BE2C (cell line): ENCODE results near the gene PAX5.

Experiments used
- DNase-seq: peaks from one replicate; pipeline ENCODE4 v3.0.0-alpha.2; 2020
- H3K27me3 ChIP-seq: fragments of 250-450 bp; sonication (Bioruptor Pico); 2 replicates; pipeline ENCODE4 v1.5.1; 2020; ENCODE audit warnings: mild to moderate bottlenecking
- H3K36me3 ChIP-seq: fragments of 250-450 bp; sonication (Bioruptor Pico); 2 replicates; pipeline ENCODE4 v1.5.1; 2020; ENCODE audit warnings: mild to moderate bottlenecking
- H3K4me1 ChIP-seq: fragments of 250-450 bp; sonication (Bioruptor Pico); 2 replicates; pipeline ENCODE4 v1.5.1; 2020
- H3K4me3 ChIP-seq: 2 replicates; pipeline ENCODE4 v1.5.1; 2011; ENCODE audit warnings: low read depth, low read length
- H3K9me3 ChIP-seq: fragments of 250-450 bp; sonication (Bioruptor Pico); 2 replicates; pipeline ENCODE4 v1.5.1; 2020
- CTCF ChIP-seq: IDR thresholded peaks from 2 replicates; pipeline ENCODE4 v1.5.1; 2012; ENCODE audit warnings: mild to moderate bottlenecking, low read depth, low read length

The PAX5 gene

GRCh38 chr9:36896296-36896695 is 137.8 kb downstream of the PAX5 start:
- no peak for DNase-seq
- H3K9me3 ChIP-seq = no peaks in the 10 kb centered on the region
- no peak overlapping the region for H3K4me3 ChIP-seq
- peaks cover 11% of the 10 kb centered on the region; the same call in 1 of the 2 replicates for H3K36me3 ChIP-seq
- H3K27me3 ChIP-seq = no peaks in the 10 kb centered on the region
- peaks cover 11% of the 10 kb centered on the region for H3K4me1 ChIP-seq
- no peak for TF ChIP-seq CTCF

- no peaks in the 10 kb centered on the region for H3K27me3 ChIP-seq
- peaks cover 10% of the 10 kb centered on the region; the same call in 1 of the 2 replicates for H3K36me3 ChIP-seq
- H3K9me3 ChIP-seq = no peaks in the 10 kb centered on the region
- peaks cover 11% of the 10 kb centered on the region for H3K4me1 ChIP-seq
- DNase-seq = no peak
- H3K4me3 ChIP-seq = no peak overlapping the region
- no peak for TF ChIP-seq CTCF
These were observed 138.3 kb downstream of the PAX5 start for GRCh38 chr9:36895744-36896260.

- Histone ChIP-seq H3K4me1 (peaks cover 15% of the 10 kb centered on the region), H3K9me3 (no peaks in the 10 kb centered on the region), H3K27me3 (no peaks in the 10 kb centered on the region), H3K36me3 (no peaks in the 10 kb centered on the region), H3K4me3 (no peak overlapping the region)
- no peak for TF ChIP-seq CTCF
- no peak for DNase-seq
These were observed 139.3 kb downstream of the PAX5 start for GRCh38 chr9:36894695-36895310.

GRCh38 chr9:36893911-36894310 is 140.2 kb downstream of the PAX5 start:
- H3K4me3 ChIP-seq = no peak overlapping the region
- TF ChIP-seq CTCF = no peak
- no peaks in the 10 kb centered on the region; the same call in 1 of the 2 replicates for H3K36me3 ChIP-seq
- DNase-seq = no peak
- no peaks in the 10 kb centered on the region for H3K27me3 ChIP-seq
- peaks cover 15% of the 10 kb centered on the region for H3K4me1 ChIP-seq
- no peaks in the 10 kb centered on the region for H3K9me3 ChIP-seq

- no peaks in the 10 kb centered on the region; the same call in 1 of the 2 replicates for H3K36me3 ChIP-seq
- no peaks in the 10 kb centered on the region for H3K27me3 ChIP-seq
- no peak for DNase-seq
- no peak for TF ChIP-seq CTCF
- H3K9me3 ChIP-seq = no peaks in the 10 kb centered on the region
- H3K4me3 ChIP-seq = no peak overlapping the region
- H3K4me1 ChIP-seq = peaks cover 15% of the 10 kb centered on the region
These were observed 140.9 kb downstream of the PAX5 start for GRCh38 chr9:36893184-36893583.

- Histone ChIP-seq H3K9me3 (no peaks in the 10 kb centered on the region), H3K4me3 (no peak overlapping the region), H3K4me1 (peaks cover 15% of the 10 kb centered on the region), H3K36me3 (no peaks in the 10 kb centered on the region; the same call in 1 of the 2 replicates), H3K27me3 (no peaks in the 10 kb centered on the region)
- no peak for DNase-seq
- no peak for TF ChIP-seq CTCF
These were observed 141.8 kb downstream of the PAX5 start for GRCh38 chr9:36892279-36892678.
